ENCODE data around the gene PTPRK.
"Not testable (repeated sequence)": the region's sequence is repeated elsewhere in the genome, so short reads cannot be mapped to it uniquely, and the experiment has no call there.

PTPRK gene

GRCh38 chr6:127978185-127978584 lies 542.2 kb downstream of the PTPRK start:
- not testable (repeated sequence) for DNase-seq

DNA sequence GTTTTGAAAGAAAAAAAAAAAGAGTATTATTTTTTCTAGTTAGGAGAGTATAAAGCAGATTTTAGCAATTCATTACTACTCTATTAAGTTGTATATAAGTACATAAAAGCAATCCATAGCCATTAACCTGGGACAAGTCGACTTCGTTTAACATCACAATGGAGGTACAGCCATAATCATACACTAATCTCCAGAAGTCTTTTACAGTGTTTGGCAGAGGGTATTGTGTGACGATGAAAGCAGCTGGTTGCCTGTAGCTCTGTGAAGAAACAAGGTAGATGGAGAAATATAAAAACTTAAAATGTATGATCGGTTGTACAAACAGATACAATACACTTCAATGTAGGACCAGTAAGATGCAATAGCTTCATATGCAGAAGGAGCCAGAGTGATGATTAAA lies 543.6 kb downstream of the PTPRK start:
- DNase-seq = no peak

GRCh38 chr6:127976111-127976510 lies 544.3 kb downstream of the PTPRK start:
- DNase-seq = no peak

- DNase-seq = no peak
These were observed 547.6 kb downstream of the PTPRK start for GRCh38 chr6:127972815-127973214.

GRCh38 chr6:127971945-127972391 lies 548.4 kb downstream of the PTPRK start:
- no peak for DNase-seq

DNA sequence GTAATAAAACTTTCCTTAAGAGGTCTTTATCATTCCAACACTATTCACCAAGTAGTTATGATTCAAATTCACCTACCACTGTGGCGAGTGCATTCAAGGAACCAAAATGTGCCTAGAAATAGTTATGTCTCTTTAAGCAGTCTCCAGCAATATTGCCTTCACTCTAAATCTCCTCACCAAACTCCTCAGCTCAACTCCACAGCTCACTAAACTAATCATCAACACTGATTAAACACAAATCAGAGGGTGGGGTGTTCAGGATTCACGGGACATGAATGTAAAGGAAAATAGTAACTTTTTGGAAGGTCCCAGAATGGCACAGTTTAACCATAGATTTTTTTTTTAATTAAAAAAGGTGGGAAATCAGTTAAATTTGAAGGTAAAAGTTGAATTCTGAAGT lies 549.0 kb downstream of the PTPRK start:
- no peak for DNase-seq

- DNase-seq = no peak
These were observed 550.7 kb downstream of the PTPRK start for GRCh38 chr6:127969701-127970100.

DNA sequence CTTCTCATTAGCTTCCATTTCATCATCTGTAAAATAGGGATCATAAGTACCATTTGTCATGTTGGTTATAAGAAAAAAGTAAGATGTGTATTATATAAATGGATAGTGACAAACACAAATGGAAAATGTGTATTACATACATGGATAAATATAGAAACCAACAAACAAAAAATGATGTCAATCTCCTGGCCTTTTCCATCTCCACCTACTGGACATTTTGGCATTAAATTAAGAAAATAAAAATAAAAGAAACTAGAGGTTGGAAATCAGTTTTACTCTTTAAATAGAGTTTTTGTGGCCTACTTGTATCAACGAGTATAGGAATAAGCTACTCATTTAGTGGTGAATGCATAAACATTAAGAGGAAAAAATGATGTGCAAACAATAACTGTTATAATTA lies 552.0 kb downstream of the PTPRK start:
- no peak for DNase-seq

- no peak for DNase-seq
These were observed 552.7 kb downstream of the PTPRK start for GRCh38 chr6:127967708-127968107.

DNA sequence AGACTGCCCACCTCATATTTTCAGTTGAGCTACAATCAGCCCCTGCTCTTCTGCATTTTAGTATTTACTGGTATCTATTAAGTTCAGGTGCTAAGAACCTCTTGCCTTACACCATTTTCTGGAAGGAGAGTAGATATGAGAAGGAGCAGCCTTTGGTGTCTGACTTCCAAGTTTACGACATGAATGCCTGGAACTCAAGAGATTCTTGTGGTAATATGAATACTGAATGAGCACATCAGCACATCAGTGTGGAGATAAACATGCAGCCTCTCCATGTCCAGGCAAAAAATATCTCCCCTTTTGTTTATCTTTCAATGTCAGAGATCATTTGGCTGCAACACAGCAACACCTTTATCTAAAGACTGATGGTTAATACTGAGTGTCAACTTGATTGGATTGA lies 553.8 kb downstream of the PTPRK start:
- DNase-seq = no peak

DNA sequence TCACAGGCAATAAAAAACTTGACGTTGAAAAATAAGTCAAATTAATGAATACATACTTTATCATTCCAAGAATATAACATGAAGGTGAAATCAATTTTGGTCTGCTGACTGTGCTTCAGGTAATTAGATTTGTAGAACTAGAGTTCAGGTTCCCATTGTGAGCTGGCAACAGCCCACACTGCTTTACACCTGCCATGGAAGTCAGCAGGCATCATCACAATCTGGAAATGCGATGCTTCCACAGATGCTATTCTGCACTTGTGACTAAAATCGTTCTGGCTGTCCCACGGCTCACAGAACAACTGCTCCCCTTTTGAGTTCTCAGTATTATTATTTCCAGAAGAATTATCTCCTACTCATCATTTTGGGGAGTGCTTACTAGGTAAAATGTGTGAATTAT lies 556.9 kb downstream of the PTPRK start:
- DNase-seq = no peak

DNA sequence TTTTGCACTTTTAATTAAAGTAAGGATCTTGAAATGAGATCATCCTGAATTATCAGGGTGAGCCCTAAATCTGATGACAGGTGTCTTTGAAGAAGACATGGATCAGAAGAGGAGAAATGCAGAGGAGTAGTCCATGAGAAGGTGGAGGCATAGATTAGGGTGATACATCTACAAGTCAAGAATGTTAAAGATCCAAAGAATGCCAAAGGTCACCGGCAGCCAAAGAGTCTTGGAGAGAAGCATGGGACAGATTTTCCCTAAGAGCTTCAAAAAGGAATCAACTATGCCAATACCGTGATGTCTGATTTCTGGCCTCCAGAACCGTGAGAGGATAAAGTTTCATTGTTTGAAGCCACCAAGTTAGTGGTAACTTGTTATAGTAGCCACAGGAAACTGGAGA lies 560.5 kb downstream of the PTPRK start:
- no peak for DNase-seq

GRCh38 chr6:127956956-127957355 lies 563.4 kb downstream of the PTPRK start:
- DNase-seq = no peak

- DNase-seq = no peak
These were observed 564.0 kb downstream of the PTPRK start for GRCh38 chr6:127956260-127956888.

GRCh38 chr6:127954082-127954481 lies 566.3 kb downstream of the PTPRK start:
- DNase-seq = no peak

DNA sequence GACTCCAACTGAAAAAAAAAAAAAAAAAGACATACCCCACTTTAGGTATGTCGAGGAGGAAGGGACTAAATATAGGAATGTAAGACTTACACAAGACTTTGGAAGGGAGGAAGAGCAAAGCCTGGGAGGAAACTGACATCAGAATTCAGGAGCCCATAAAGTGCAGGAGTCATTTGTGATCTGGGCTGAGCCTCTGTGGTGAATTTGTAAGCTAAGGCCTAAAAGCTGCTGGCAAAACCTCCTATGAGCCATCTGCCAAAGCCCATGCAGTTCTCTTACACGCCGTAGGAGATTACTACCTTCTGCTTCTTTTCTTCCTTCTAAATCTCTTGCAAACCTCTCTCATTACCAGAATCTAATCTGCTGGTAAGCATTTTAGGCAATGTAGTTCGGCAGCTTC lies 567.6 kb downstream of the PTPRK start:
- DNase-seq = no peak

DNA sequence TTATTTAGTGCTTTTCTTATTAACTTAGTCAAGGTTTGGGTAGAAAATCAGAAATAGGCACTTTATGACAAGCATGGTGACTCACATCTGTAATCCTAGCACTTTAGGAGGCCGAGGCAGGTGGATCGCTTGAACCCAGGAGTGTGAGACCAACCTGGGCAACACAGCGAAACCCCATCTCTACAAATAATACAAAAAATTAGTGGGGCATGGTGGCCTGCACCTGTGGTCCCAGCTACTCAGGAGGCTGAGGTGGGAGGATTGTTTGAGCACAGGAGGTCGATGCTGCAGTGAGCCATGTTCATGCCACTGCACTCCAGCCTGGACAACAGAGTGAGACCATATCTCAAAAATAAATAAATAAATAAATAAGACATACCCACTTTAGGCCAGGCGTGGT lies 568.2 kb downstream of the PTPRK start:
- DNase-seq = no peak

GRCh38 chr6:127951172-127951917 lies 569.1 kb downstream of the PTPRK start:
- DNase-seq = no peak

DNA sequence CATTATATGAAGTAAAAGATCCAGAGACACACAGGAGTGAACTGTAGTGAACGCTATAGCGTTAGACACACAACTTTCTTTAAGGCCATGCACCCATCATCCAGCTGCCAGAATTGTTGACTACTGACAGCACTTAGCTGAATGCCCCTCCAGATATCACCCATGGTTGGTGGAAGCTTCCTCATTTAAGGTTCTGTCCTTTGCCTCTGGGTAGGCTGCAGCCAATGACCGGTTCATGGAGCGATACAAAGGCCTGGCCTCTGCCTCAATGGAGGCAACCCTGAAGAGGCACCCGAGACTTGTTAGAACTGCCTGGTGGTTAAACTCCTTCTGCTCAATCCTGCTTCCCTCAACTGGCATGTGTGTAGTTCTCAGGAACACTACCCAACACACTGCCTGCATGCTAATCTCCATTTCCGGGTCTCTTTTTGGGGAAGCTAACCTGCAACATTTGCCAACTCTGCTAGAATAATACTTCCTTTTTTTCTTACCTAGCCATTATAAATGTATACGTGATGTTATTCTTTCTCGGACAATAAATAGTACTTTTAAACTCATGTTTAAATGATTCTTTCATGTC lies 569.7 kb downstream of the PTPRK start:
- no peak for DNase-seq

GRCh38 chr6:127949251-127949650 lies 571.1 kb downstream of the PTPRK start:
- no peak for DNase-seq

DNA sequence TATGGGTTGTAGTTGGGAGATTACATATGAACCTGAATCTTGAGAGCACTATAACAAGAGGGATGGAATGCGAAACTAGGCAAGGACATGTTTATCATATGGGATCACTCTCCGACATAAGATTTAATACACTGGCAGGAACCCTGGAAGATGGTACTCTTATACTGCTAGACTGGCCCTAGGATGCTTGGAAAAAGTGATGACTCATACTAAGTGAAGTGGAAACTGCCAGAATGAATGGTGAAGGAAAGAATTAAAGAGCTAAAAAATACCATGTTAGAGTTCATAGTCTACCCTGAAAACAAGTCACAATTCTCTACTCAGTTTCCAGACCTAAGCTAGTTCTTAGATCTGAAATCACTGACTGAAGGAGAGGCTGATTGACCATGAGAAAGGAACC lies 574.0 kb downstream of the PTPRK start:
- no peak for DNase-seq

DNA sequence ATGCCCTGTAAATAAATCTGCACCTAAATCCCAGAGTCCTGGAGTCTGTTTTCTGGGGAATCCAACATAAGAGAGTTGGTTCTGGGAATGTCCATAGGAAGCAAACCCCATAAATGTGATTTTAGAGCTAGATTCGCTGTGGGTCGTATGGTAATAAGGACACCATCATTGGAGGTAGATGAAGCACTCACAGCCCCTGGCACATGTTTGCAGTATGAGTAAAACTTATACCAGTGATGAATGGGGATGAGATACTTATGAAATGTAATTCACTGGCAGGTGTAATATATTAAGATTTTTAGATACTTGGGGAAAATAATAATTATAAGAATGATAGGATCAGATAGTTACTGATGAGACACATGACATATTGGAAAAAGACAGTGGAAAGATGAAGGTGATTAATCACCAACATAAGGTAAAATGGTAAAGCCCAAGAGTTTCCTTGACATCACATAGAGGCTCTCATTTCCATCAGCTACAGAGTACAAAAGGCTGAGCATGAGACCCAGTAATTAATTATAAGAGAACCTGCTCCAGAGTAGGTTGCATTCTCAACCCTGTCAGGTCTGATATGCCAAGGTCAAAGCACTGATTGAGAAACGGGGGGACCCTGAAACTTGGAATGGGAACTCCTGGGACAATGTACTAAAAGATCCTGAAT lies 574.8 kb downstream of the PTPRK start:
- DNase-seq = no peak

GRCh38 chr6:127941228-127941627 lies 579.2 kb downstream of the PTPRK start:
- no peak for DNase-seq
